ENCODE data around the gene TSPAN9. TPM values are rescaled to one million over a fixed set of nuclear protein-coding genes. Genes with fewer than 3 reads are reported as not detected.

The TSPAN9 gene
- polyA plus RNA-seq, 3 donors: 92.7 to 102 (median 95.0) TPM

- no peak for DNase-seq (ENCODE audit: low read depth in 3 of 3, low spot score in 2 of 3)
These were observed 141.3 kb downstream of the TSPAN9 start for GRCh38 chr12:3218228-3219171.

GRCh38 chr12:3219233-3219632 is 142.1 kb downstream of the TSPAN9 start:
- DNase-seq (ENCODE audit: low read depth in 3 of 3, low spot score in 2 of 3): no peak

GRCh38 chr12:3220382-3221321 is 143.5 kb downstream of the TSPAN9 start:
- DNase-seq (ENCODE audit: low read depth in 3 of 3, low spot score in 2 of 3): no peak

GRCh38 chr12:3222306-3222705 is 145.1 kb downstream of the TSPAN9 start:
- no peak for DNase-seq (ENCODE audit: low read depth in 3 of 3, low spot score in 2 of 3)

GRCh38 chr12:3222979-3223378 is 145.8 kb downstream of the TSPAN9 start:
- DNase-seq (ENCODE audit: low read depth in 3 of 3, low spot score in 2 of 3): no peak

GRCh38 chr12:3223601-3224529 is 146.7 kb downstream of the TSPAN9 start:
- no peak for DNase-seq (ENCODE audit: low read depth in 3 of 3, low spot score in 2 of 3)

- DNase-seq (ENCODE audit: low read depth in 3 of 3, low spot score in 2 of 3): no peak
These were observed 147.3 kb downstream of the TSPAN9 start for GRCh38 chr12:3224530-3224903.

- DNase-seq (ENCODE audit: low read depth in 3 of 3, low spot score in 2 of 3): no peak
These were observed 148.1 kb downstream of the TSPAN9 start for GRCh38 chr12:3225154-3225795.

- DNase-seq (ENCODE audit: low read depth in 3 of 3, low spot score in 2 of 3): no peak
These were observed 148.6 kb downstream of the TSPAN9 start for GRCh38 chr12:3225796-3226180.

- no peak for DNase-seq (ENCODE audit: low read depth in 3 of 3, low spot score in 2 of 3)
These were observed 149.1 kb downstream of the TSPAN9 start for GRCh38 chr12:3226264-3226663.

GRCh38 chr12:3227076-3227975 is 150.1 kb downstream of the TSPAN9 start:
- no peak for DNase-seq (ENCODE audit: low read depth in 3 of 3, low spot score in 2 of 3)

GRCh38 chr12:3228552-3228951 is 151.4 kb downstream of the TSPAN9 start:
- no peak for DNase-seq (ENCODE audit: low read depth in 3 of 3, low spot score in 2 of 3)

GRCh38 chr12:3229577-3229976 is 152.4 kb downstream of the TSPAN9 start:
- DNase-seq (ENCODE audit: low read depth in 3 of 3, low spot score in 2 of 3): no peak

- DNase-seq (ENCODE audit: low read depth in 3 of 3, low spot score in 2 of 3): no peak
These were observed 153.7 kb downstream of the TSPAN9 start for GRCh38 chr12:3230758-3231375.

- no peak for DNase-seq (ENCODE audit: low read depth in 3 of 3, low spot score in 2 of 3)
These were observed 154.3 kb downstream of the TSPAN9 start for GRCh38 chr12:3231399-3231876.

GRCh38 chr12:3233797-3234196 is 156.6 kb downstream of the TSPAN9 start:
- DNase-seq (ENCODE audit: low read depth in 3 of 3, low spot score in 2 of 3): no peak

- no peak for DNase-seq (ENCODE audit: low read depth in 3 of 3, low spot score in 2 of 3)
These were observed 159.4 kb downstream of the TSPAN9 start for GRCh38 chr12:3236345-3237187.

All from right renal cortex interstitium (tissue), 3 donors.